Measurements from ENCODE around the gene KCNMB3. TPM values are rescaled to one million over a fixed set of nuclear protein-coding genes. Genes with fewer than 3 reads are reported as not detected.

The KCNMB3 gene
- total RNA-seq, 4 donors from 2014 or later = 1.6 to 6.3 (median 3.5) TPM

GRCh38 chr3:179288845-179289244, 37.9 kb upstream of the KCNMB3 start:
- TF ChIP-seq CTCF (IDR thresholded peaks at IDR 0.05) = no peak
- ATAC-seq (ENCODE audit: low FRiP score) = no peak

DNA sequence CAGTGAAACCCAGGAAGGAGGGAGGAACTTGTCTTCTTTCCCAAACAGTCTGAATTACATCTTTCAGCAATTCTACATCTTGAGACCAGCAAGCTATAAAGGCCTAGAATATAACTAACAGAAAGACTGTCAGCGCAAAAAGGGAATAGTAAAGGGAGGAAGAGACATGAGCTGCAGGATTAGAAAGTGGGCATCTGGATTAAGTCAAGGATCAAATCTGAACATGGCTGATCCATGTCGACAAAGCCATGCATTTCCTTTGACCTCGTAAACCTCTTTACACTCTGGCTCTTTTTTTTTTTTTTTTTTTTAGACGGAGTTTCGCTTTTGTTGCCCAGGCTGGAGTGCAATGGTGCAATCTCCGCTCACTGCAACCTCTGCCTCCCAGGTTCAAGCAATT, 35.4 kb upstream of the KCNMB3 start:
- DNase-seq (ENCODE audit: low spot score) (no peak), ATAC-seq (ENCODE audit: low FRiP score) (no peak)
- no peak for TF ChIP-seq CTCF (IDR thresholded peaks at IDR 0.05)

More at GRCh38 chr3:179288845-179289244, 37.9 kb upstream of the KCNMB3 start:
- DNase-seq (ENCODE audit: low spot score) = no peak

- DNase-seq (ENCODE audit: low spot score) (no peak), ATAC-seq (ENCODE audit: low FRiP score) (no peak)
- TF ChIP-seq CTCF (IDR thresholded peaks at IDR 0.05) = no peak
Observed at GRCh38 chr3:179281825-179282224, 30.9 kb upstream of the KCNMB3 start.

DNA sequence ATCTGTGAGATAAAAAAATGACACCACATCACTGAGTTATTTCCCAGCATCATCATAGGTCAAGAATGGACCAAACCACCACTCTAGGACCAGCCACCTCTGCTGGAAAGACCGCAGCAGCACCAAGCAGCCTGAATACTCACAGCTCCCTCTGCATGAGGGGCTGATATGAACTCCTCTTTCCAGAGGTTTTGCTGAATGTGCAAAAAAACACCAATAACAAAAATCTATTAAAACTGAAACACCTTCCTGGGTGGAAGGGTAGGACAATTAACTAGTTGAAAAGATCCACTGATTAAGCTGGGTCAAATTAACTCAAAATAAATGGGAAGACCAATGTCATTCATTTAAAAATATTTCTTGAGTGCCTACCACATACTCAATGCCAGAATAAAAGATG, 28.9 kb upstream of the KCNMB3 start:
- TF ChIP-seq CTCF (IDR thresholded peaks at IDR 0.05) = no peak
- no peak for DNase-seq (ENCODE audit: low spot score)
- ATAC-seq (ENCODE audit: low FRiP score) = no peak

- no peak for TF ChIP-seq CTCF (IDR thresholded peaks at IDR 0.05)
- DNase-seq (ENCODE audit: low spot score) (no peak), ATAC-seq (ENCODE audit: low FRiP score) (no peak)
Observed at GRCh38 chr3:179278932-179279693, 28.2 kb upstream of the KCNMB3 start.

DNA sequence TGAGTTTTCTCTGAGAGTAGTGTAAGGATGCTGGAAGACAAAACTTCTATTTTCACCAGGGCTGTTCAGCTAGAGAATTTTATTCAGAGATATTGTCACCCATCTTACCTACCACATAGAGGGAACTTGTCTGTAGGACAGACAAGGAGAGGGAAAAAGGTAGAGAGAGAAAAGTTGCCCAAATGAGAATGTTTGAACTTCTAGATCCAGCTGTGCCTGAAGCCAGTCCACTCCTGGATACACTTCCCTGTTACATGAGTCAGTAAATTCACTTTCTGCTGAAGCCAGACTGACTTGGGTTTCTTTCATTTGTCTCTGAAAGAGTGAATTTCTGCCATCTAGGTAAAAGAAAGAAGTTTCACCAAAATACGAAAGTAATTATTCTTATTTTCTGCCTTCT, 27.2 kb upstream of the KCNMB3 start:
- ATAC-seq (ENCODE audit: low FRiP score) = no peak
- no peak for TF ChIP-seq CTCF (IDR thresholded peaks at IDR 0.05)
- DNase-seq (ENCODE audit: low spot score) = no peak

- TF ChIP-seq CTCF (IDR thresholded peaks at IDR 0.05) = no peak
- no peak for DNase-seq (ENCODE audit: low spot score)
- ATAC-seq (ENCODE audit: low FRiP score) = no peak
Observed at GRCh38 chr3:179276743-179277142, 25.8 kb upstream of the KCNMB3 start.

Data from omental fat pad (tissue), 4 donors.